Right atrium auricular region (tissue), 2 donors: ENCODE results near the gene CMTM5. TPM values are rescaled to one million over a fixed set of nuclear protein-coding genes. Genes with fewer than 3 reads are reported as not detected.
"Not testable (repeated sequence)": the region's sequence is repeated elsewhere in the genome, so short reads cannot be mapped to it uniquely, and the experiment has no call there.

ENCODE experiments used
- DNase-seq: peaks from one replicate; pipeline ENCODE4 v3.0.0-alpha.2; 2019; ENCODE audit warnings: low spot score
- H3K27ac ChIP-seq, 2 donors: fragments of 200-600 bp; sonication (generic); 1 replicate in 1 of 2; 2 replicates in 1 of 2; pipeline ENCODE4 v1.5.1; 2016 to 2019
- H3K27me3 ChIP-seq, 2 donors: fragments of 200-600 bp; sonication (generic); one replicate each; pipeline versions ENCODE4 v1.5.1 to v1.6.0; 2017 to 2019
- H3K36me3 ChIP-seq: fragments of 200-600 bp; sonication (generic); one replicate; pipeline ENCODE4 v1.5.1; 2016
- H3K4me1 ChIP-seq, 2 donors: fragments of 200-600 bp; sonication (generic); one replicate each; pipeline versions ENCODE4 v1.5.1 to v1.6.0; 2017 to 2019
- H3K4me3 ChIP-seq, 2 donors: fragments of 200-600 bp; sonication (generic); 1 replicate in 1 of 2; 2 replicates in 1 of 2; pipeline ENCODE4 v1.5.1; 2017 to 2019; ENCODE audit warnings: mild to moderate bottlenecking in 1 of 2, moderate library complexity in 1 of 2
- H3K9me3 ChIP-seq, 2 donors: fragments of 200-600 bp; sonication (generic); one replicate each; pipeline ENCODE4 v1.5.1; 2019
- CTCF ChIP-seq, 2 donors: fragments of 200-600 bp; sonication (generic); IDR thresholded peaks; one replicate each; pipeline ENCODE4 v1.5.1; 2019; ENCODE audit warnings: antibody characterized with exemption in 2 of 2
- total RNA-seq, 2 donors: library from RNA; depleted of rRNA; stranded (reverse); fragments of >200 nt; gene quantifications; one replicate each; pipeline ENCODE4 v1.1.0, GENCODE V29; 2016

Gene CMTM5
- total RNA-seq, 2 donors from 2014 or later = not detected

GRCh38 chr14:23416801-23417200, 40.0 kb downstream of the CMTM5 start:
- no peak for DNase-seq
- TF ChIP-seq CTCF (IDR thresholded peaks at IDR 0.05) = no peak
- Histone ChIP-seq H3K4me3 (no peak overlapping the region), H3K27ac (peak overlapping the region; percentile 9 to 48), H3K9me3 (no peaks in the 10 kb centered on the region), H3K36me3 (peaks cover 62% of the 10 kb centered on the region), H3K4me1 (peaks cover 0 to 3% of the 10 kb centered on the region in 2 donors), H3K27me3 (no peaks in the 10 kb centered on the region)

DNA sequence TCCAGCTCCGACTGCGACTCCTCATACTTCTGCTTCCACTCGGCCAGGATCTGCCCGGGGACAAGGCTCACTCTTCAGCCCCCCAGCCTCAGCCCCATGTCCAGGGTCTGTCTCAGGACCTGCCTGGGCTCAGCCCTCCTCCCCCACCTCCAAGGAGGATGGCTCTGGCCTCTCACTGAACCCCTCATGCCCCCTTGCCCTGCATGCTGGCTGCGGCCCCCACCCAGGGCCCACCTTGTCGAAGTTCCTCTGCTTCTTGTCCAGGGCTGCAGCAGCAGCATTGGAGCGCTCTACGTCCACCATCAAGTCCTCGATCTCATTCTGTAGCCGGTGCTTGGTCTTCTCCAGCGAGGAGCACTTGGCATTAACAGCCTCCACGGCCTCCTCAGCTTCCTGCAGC, 40.4 kb downstream of the CMTM5 start:
- not testable (repeated sequence) for H3K4me3 ChIP-seq, H3K27me3 ChIP-seq, H3K4me1 ChIP-seq, DNase-seq, H3K9me3 ChIP-seq
- peaks cover 67% of the 10 kb centered on the region for H3K36me3 ChIP-seq
- H3K27ac ChIP-seq = peak overlapping the region; percentile 9 to 48

DNA sequence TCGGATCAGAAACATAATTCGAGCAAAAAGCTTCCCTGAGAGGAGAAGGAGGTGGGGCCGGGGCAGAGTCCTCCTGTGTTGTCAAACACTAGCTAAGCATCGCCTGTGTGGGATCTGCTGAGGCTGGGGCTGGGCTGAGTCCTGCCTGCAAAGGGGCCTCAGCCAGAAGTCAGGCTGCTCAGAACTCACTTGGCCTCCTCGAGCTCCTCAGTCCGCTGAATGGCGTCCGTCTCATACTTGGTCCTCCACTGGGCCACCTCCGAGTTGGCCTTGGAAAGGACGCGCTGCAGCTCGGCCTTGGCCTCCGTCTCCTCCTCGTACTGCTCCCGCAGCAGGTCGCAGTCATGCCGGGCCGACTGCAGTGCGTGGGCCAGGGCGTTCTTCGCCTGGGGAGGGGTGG, 41.2 kb downstream of the CMTM5 start:
- Histone ChIP-seq H3K36me3 (peaks cover 73% of the 10 kb centered on the region), H3K9me3 (no peaks in the 10 kb centered on the region), H3K27ac (peak overlapping the region; percentile 15 to 48), H3K27me3 (no peaks in the 10 kb centered on the region), H3K4me1 (peaks cover 0 to 3% of the 10 kb centered on the region in 2 donors), H3K4me3 (no peak overlapping the region)
- no peak for TF ChIP-seq CTCF (IDR thresholded peaks at IDR 0.05)
- DNase-seq = no peak

DNA sequence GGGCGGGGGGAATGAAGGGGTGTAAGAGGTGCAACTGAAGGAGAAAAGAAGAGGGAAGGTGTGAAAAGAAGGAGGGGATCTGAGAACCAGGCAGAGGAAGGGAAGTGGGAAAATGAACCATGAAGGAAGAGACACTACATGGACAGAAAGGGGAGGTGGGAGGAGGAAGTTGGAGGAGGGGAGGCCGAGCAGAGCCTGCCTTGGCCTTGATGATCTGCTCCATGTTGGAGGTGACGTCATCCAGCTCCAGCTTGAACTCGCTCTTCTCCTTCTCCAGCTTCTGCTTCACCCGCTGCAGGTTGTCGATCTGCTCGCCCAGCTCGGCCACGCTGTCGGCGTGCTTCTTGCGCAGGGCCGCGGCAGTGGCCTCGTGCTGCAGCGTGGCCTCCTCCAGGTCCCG, 42.8 kb downstream of the CMTM5 start:
- H3K27ac ChIP-seq, H3K9me3 ChIP-seq, H3K27me3 ChIP-seq, H3K4me1 ChIP-seq, H3K4me3 ChIP-seq, DNase-seq: not testable (repeated sequence)
- H3K36me3 ChIP-seq = peaks cover 78% of the 10 kb centered on the region

GRCh38 chr14:23421594-23421993, 44.7 kb downstream of the CMTM5 start:
- no peak for DNase-seq
- no peaks in the 10 kb centered on the region for H3K9me3 ChIP-seq
- H3K36me3 ChIP-seq = peaks cover 61% of the 10 kb centered on the region
- no peaks in the 10 kb centered on the region for H3K27me3 ChIP-seq
- no peak overlapping the region for H3K4me3 ChIP-seq
- H3K27ac ChIP-seq = peak overlapping the region; percentile 1
- TF ChIP-seq CTCF (IDR thresholded peaks at IDR 0.05) = no peak
- no peaks in the 10 kb centered on the region for H3K4me1 ChIP-seq

DNA sequence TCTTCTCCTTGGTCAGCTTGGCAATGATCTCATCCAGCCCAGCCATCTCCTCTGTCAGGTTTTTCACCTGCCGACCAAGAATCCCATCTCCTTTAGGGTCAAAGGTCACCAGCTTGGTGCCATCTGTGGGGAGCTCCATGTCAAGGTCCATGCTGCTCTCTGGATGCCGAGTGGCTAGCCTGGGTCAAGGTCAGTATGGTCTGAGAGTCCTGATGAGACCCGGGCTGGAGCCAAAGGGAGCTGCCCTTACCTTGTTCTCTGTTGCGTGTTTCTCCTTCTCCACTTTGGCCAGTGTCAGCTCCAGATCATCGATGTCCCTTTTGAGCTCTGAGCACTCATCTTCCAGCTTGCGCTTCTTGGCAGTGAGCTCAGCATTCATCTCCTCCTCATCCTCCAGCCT, 46.8 kb downstream of the CMTM5 start:
- Histone ChIP-seq H3K27me3 (no peaks in the 10 kb centered on the region), H3K4me1 (no peaks in the 10 kb centered on the region), H3K9me3 (no peaks in the 10 kb centered on the region), H3K4me3 (no peak overlapping the region), H3K36me3 (peaks cover 48% of the 10 kb centered on the region), H3K27ac (peak overlapping the region in 1 of 2 donors; percentile 43)
- TF ChIP-seq CTCF (IDR thresholded peaks at IDR 0.05) = no peak
- no peak for DNase-seq

DNA sequence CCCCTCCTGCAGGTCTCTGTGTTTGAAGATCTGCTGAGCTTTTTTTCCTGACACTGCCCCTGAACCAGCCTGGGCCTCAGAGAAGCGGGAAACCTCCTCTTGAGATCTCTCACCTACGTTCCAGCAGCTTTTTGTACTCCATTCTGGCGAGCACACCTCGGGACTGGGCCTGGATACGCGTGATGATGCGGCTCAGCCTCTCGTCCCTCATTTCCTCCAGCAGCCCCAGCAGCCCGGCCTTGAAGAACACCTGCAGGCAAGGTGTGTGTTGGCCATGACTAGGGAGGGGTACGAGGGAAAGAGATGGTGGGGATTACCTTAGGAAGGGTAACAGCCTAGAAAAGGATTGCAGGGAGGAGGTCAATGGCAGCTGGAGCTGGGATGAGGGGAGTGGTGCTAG, 48.3 kb downstream of the CMTM5 start:
- no peaks in the 10 kb centered on the region for H3K4me1 ChIP-seq
- H3K36me3 ChIP-seq = peaks cover 55% of the 10 kb centered on the region
- H3K27me3 ChIP-seq = no peaks in the 10 kb centered on the region
- no peaks in the 10 kb centered on the region for H3K9me3 ChIP-seq
- no peak for TF ChIP-seq CTCF (IDR thresholded peaks at IDR 0.05)
- H3K4me3 ChIP-seq = no peak overlapping the region
- no peak for DNase-seq
- H3K27ac ChIP-seq = no peak overlapping the region

DNA sequence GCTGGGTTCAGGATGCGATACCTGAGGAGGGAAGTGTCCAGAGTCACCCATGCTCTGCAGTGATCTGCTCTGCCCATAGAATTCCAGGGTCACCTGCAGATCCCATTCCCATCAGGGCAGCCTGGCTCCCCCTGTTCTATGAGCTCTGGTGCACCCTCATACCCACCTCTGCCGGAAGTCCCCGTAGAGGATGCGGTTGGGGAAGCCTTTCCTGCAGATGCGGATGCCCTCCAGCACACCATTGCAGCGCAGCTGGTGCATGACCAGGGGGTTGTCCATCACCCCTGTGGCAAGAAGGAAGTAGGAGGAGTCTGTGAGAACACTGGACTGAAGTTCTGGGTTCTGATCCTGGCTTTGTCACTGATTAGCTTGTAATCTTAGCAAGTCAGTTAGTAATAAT, 49.0 kb downstream of the CMTM5 start:
- not testable (repeated sequence) for H3K27ac ChIP-seq, DNase-seq, H3K4me3 ChIP-seq, H3K27me3 ChIP-seq, H3K4me1 ChIP-seq, H3K9me3 ChIP-seq
- H3K36me3 ChIP-seq = peaks cover 55% of the 10 kb centered on the region
